HG03025 (cell line): ENCODE results near the gene CBR1.
"Not testable (repeated sequence)": the region's sequence is repeated elsewhere in the genome, so short reads cannot be mapped to it uniquely, and the experiment has no call there.

Experiments used
- ATAC-seq: cut with Tn5 transposase; IDR thresholded peaks from one replicate; pipeline ENCODE4 v1.9.1; 2021; ENCODE audit warnings: mild to moderate bottlenecking, moderate library complexity; ENCODE audit not compliant: unreplicated experiment, low FRiP score

Gene CBR1

DNA sequence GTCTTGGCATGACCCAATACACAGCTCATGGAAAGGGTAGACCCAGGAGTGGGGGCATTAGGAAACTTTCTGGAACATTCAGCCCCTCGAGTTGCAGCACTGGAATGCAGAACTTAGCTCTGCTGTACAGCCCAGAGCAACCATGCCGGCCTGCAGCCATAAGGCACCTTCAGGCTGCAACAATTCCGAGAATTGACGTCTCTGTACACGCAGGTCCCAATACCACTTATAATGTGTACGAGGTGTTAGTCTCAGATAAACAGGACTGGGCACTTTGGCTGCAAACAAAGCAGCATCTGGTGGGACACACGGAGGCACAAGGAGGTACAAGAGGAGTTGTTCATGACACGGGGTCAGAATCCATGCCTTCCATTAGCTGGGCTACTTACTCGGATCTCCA is 7.9 kb downstream of the CBR1 start:
- no peak for ATAC-seq

DNA sequence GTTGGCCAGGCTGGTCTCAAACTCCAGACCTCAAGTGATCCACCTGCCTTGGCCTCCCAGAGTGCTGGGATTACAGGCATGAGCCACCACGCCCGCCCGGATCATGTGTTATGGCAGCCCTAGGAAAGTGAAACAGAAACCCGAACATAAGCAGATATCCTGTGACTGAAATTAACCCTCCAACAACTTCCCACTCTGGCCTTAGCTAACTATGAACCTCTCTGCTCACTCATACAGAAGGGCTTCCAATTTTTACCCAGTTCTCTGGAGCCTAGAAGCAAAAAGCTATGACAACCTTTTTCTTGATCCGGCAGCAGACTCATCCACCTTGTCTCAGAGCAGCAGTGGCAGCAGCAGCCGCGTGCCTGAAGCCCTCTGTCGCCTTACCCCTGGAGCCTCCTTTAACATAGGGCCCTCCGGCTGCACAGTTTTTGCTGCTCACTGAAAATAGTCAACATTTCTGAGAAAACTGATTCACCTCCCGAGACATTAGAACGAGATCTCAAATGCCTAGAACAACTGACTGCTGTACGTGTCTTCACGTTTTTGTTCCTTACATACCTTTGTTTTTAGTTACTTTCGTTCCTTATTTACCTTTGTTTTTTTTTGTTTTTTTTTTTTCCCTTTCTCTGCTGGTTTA is 9.3 kb downstream of the CBR1 start:
- no peak for ATAC-seq

DNA sequence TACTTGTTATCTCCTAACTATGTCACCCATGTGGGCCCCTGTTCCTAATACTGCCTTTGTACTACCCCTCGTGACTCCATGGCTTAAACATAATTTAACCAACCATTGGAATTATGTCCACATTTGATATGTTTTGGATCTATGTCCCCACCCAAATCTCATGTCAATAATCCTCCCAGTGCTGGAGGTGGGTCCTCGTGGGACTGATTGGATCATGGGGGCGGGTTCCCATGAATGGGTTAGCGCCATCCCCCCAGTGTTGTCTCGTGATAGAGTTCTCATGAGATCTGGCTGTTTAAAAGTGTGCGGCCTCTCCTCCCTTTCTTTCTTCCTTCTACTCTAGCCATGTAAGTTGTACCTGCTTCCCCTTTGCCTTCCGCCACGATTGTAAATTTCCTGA is 9.8 kb downstream of the CBR1 start:
- ATAC-seq: no peak

DNA sequence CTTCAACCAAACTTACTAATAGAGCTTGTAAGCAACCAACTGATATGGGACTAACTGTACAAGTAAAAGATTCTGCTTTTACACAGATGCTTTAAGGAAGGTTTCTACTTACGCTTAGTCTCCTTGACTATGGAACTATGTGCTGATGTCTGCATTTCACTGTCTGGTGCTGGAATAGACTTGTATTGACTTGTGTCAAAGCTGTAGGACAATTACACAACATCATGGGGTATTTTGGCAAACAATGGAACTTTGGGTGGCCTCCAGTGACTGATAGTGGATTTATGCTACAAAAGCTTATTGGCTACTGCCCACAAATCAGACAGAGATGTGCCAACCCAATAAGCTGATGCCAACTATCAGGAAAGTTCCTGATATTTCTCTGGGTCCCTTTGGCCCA is 10.6 kb downstream of the CBR1 start:
- ATAC-seq: no peak

DNA sequence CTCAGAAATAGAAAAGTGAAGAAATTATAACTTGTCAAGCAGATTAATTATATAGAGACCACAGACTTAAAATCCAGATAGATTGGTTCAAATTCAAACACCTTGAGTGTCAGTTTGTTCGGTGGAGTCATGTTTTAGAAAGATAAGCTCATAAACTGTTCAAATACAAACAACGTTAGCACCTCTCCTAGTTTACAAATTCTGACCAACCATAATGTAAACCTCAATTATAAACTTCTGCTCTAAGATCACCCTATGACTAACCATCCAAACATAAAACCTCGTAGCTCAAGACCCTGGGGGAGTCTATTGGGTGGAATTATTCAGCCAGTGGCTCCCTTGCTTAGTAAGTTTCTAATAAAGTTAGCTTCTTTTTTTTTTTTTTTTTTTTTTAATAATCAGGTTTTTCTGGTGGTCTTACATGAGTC is 12.4 kb downstream of the CBR1 start:
- no peak for ATAC-seq

DNA sequence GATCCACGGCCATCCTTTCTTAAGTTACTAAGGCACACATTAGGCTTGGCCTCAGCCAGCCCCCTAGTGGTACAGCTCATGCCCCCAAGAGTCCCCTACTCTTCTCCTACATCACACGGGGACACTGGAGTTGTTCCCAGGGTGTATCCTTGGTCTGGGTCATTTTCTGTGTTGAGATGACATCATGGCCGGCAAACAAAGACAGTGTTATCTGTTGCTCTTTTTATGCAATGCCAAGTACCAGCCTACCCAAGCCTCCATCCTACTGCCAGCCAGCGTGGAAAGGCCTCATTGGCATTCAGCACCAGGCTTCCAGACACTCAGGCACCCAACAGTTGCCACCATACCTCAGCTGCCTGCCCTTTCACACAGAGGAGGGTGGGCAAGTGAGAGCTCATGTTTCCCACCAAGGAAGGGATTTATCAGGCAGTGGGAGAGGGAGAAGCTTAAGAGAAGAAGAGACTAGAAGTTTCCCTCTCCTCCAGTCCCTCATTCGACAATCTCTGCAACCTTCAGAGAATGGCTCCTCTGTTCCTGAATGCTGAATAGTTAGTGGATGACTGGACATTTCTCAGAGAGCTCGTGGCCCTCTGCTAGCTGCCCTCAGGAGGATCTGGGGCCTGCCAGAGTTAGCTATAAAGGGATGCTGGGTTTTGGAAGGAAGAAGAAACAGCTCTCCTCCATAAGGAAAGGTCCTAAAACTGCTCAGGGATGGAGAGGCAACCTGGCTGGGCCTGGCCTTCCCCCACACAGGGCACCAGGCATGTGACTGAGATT is 17.7 kb downstream of the CBR1 start:
- ATAC-seq: no peak

DNA sequence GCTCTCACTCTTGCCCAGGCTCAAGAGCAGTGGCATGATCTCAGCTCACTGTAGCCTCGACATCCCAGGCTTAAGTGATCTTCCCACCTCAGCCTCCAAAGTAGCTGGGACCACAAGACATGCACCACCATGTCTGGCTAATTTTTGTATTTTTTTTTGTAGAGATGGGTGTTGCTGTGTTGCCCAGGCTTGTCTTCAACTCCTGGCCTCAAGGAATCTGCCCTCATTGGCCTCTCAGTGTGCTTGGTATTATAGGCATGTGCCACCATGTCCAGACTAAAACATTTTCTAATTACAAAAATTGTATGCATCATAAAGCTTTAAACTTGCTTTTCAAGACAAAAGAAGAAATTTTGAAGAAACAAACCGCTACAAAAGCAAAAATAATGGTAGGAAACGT is 20.1 kb downstream of the CBR1 start:
- ATAC-seq: no peak

DNA sequence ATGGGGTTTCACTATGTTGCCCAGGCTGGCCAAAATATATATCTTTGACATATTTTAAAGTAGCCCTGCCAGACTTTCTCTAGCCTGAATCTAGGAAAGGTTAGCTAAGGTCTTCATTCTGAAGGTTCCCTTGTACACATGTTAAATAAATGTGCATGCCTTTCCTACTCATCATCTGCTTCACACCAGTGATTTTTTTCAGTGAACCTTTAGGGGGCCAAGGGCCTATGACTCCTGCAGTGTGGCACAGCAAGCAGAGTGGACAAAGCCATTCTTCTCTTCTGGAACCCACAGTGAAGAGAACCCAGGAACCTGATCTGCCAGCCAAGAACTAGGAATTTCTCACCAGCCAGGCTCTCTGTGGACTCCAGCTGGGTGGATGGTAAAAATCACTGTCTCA is 22.9 kb downstream of the CBR1 start:
- ATAC-seq: no peak

DNA sequence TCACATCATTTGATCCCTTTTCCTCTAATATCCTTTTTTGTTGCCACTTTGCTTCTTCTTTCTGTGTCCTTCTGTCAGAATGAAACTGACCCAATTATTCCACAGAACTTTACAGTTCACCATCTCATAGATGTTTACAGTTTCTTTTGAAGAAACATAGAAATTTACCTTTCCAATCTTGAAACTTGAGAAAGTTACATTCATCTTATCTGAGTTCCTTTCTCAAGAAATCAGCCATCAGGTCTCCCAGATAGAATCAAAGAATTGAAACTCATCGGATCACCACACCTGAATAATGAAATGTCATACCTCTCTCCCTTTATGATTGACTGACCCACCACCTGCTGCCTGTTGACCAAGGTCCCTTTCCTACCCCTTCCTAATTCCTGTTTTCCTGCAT is 23.7 kb downstream of the CBR1 start:
- no peak for ATAC-seq

DNA sequence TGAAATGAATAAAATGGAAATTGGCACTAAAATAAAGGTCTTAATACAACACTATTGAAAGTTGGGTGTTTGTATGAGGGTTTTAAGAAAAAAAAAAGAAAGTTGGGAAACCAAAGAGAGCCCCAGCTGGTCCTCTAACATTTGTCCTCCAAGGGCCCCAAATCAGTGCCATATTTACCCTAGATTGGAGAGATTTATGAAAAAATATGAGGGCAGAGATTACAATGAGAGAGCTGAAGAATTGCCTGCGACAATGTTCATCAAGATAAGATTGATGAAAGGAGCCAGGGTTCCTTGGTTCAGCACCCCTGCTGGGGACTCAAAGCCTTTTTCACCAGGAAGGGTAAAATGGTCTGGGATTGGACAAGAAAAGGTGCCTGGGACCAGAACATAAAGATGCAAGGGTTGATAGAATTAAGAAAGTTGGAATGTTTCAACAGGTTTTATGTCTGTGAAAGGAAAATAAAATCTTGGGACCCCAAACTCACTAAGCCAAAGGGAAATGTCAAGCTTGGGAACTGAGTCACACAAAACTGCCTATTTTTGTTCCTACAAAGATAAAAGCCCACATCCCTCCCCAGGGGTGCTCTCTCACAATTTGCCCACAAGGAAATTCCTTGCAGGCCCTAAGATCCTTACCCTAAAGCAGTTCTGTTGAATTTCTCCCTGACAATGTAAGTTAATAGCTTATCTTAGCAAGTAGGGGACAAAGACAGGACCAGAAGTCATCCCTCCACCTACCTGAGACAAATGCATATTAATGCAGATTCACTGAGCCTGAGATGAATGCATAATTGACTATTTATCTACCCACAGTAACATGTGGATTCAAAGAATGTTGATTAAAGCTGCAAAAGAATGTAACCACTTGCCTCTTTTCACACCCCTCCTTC is 26.8 kb downstream of the CBR1 start:
- no peak for ATAC-seq

DNA sequence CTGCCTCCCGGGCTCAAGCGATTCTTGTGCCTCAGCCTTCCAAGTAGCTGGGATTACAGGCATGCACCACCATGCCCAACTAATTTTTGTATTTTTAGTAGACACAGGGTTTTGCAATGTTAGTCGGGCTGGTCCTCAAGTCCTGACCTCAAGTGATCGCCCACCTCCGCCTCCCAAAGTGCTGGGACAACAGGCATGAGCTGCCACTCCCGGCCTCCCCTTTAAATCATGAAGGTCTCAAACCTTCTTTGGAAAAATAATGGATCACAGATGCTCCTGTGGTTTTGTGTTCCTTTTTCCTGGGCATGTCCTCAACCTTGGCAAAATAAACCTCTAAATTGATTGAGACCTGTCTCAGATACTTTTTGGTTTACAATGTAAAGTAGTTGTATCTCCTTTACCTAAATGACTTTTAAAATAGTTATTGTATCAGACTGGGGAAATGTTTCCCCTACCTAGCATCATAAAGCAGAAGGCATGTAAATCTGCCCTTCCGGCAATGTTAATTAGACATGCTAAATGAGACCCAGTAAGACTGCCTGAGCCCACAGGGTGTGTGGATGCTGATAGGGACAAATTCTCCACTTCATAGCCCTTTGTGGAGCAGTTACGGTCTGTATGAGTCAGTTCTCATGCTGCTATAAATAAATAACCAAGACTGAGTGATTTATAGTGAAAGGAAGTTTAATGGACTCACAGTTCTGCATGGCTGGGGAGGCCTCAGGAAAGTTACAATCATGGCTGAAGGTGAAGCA is 27.8 kb downstream of the CBR1 start:
- no peak for ATAC-seq

DNA sequence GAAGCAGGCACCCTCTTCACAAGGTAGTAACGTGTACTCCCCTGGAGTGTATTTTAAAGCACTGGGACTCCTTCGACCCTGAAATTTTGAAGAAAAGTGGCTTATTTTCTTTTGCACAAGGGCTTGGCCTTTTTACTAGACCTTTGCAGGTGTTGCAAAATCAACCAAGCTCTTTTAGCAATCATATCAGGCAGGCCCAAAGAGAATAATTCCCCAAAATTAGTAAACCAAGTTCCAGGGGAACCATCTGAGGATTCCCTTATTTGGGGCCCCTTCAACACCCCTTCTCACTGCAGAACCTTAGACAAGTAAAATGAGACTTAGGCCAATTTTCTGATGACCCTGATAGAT is 28.3 kb downstream of the CBR1 start:
- ATAC-seq: no peak

DNA sequence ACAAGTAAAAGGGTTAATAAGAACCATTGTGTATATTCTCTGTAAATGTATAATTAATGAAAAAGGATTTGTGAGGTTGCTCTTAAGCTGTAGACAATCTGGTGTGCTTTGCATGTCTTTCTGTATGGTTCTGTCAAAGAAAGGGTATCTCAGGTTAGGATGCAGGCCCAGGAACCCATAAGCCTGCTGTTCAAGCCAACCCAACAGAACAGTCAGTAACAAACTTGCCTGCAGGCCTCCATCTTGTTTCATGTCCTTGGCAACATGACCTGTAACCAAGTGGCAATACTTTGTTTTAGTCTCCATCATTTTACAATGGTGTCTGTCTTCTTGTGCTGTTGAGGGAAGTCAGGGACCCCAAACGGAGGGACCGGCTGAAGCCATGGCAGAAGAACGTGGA is 29.2 kb downstream of the CBR1 start:
- ATAC-seq: no peak

DNA sequence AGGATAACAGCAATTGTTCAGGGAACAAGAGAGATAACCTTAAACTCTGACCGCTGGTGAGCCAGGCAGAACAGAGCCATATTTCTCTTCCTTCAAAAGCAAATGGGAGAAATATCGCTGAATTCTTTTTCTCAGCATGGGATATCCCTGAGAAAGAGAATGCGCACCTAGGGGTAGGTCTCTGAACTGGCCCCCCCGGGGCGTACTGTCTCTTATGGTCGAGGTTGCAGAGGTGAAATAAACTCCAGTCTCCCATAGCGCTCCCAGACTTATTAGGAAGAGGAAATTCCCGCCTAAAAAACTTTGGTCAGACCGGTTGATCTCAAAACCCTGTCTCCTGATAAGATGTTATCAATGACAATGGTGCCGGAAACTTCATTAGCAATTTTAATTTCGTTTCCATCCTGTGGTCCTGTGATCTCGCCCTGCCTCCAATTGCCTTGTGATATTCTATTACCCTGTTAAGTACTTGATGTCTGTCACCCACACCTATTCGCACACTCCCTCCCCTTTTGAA is 29.9 kb downstream of the CBR1 start:
- ATAC-seq: not testable (repeated sequence)

DNA sequence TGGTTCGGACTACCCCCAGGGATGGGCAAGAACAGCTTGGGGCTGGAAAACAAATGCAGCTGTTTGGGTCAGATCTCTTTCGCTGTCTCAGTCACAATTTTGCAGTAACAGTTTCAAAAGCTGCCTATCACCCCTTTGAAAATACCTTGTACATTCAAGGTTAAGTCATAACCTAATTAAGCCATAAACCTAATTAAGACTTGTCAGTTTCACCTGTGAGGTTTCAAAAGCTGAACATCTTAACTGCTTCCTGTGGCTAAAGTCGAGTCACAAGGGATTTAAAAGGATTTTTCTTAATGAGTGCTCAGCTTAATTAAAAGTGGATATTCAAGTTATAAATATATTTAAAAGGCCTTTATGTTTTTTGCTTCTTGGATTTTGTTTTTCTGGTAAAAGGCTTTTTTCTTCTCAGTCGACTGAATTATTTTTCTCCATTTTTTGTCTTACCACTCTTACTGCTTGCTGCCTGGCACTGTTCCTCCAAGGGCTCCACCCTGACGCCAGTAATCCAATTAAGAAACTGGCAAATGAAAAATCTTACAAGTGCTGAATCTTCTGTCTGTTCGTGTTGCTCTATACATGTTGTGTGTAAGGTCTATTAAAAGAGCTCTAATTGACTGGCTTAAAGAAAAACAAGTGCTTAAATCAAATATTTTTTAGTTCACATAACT is 31.3 kb downstream of the CBR1 start:
- no peak for ATAC-seq

DNA sequence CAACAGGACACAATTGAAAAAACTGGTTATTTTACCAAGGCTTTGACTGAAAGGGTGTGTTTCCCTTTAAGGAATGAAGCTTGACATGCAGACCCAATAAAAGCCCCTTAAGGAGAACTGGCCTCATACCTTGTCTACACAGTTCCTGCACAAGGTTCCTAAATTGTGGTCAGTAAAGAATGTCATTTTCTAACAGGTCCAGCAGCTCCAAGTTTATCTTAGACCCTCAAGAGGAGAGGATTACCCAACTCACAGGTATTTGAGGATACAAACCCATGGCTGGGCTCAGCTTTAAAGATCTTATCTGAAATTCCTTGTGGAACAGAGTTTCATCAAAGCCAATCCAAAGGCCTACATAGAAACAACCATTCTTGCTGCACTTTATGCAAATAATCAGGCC is 33.6 kb downstream of the CBR1 start:
- no peak for ATAC-seq

DNA sequence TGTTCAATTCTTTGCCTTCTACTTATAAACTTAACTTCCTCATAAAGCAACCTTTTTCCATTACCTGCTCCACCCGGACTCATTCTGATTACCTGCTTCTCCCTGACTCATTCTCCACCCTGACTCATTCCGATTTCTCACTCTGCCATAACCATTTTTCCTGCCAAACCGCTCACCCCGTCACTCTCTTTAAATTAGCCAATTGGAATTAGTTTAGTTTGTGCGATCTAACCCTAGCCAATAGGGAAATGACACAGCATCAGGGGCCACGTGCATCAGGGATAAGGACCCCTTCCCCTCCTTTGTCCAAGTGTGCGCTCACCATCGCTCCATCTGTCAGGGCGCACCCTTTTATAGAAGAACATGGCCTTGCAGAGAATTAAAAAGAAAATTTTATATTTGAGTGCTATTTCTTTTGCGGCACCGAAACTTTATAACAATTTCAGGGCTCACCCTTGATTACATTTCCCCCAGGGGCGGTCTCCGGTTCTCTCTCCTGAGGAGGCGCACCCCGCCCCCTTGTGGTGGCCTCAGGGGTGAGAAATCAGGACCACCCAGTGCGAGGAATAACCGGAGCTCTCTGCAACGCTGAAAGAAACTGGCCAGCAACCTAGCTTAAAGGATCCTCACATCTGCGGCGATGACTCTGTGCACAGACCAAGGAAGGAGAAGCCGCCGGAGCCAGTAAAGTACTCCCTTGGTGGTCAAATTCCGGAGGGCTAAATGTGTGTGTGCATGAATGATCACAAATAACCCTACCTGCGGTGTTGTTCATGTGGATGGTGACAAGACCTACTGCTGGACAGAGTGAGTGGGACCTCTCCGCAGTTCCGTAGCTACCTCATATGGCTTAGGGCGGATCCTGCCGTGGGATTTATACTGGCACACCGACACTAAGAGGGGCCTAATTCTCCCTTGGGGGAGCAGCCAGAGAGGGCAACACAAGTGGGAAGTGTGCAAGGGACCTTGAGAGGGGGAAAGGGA is 34.8 kb downstream of the CBR1 start:
- no peak for ATAC-seq

DNA sequence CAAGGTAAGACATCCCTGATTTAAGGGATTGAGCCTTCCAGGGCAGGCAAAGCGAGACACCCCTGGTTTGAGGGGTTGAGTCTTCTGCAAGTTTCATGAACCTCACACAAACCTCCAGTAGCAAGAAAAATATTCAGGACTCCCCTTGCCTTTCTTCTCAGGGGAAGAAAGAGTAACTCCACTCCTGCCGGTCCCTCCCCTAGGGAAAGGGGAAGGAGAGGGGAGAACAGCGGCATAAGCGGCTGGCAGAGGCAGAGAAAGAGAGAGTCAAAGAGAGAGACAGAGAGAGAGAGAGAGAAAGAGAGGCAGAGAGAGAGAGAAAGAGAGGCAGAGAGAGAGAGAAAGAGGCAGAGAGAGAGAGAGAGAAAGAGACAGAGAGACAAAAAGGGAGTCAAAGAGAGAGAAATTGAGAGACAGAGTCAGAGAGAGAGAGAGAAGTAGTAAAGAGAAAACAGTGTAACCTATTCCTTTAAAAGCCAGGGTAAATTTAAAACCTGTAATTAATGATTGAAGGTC is 35.6 kb downstream of the CBR1 start:
- ATAC-seq: no peak

DNA sequence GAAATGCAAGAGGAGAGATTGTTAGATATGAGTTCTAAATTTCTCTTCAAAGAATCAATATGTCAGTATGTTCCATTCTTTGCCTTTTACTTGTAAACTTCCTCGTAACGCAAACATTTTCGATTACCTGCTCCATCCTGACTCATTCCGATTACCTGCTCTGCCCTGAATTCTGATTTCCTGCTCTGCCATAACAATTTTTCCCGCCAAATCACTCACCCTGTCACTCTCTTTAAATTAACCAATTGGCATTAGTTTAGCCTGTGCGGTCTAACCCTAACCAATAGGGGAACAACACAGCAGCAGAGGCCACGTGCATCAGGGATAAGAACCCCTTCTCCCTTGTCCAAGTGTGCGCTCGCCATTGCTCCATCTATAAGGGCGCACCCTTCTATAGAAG is 40.0 kb downstream of the CBR1 start:
- ATAC-seq: no peak
